SK-N-MC (cell line): ENCODE data around the gene RANBP3.

Source experiments
- EZH2 ChIP-seq: fragments of 200-600 bp; sonication (generic); IDR thresholded peaks from one replicate; pipeline ENCODE4 v1.6.1; 2017; ENCODE audit warnings: antibody characterized with exemption
- FOXP2 ChIP-seq: optimal IDR thresholded peaks from 2 replicates; pipeline ENCODE3; 2011; ENCODE audit warnings: mild to moderate bottlenecking, moderate library complexity; ENCODE audit not compliant: insufficient read depth; ENCODE audit errors: extremely low read length, control extremely low read depth
- POLR2AphosphoS5 ChIP-seq: IDR thresholded peaks from 2 replicates; pipeline ENCODE4 v1.6.1; 2012; ENCODE audit warnings: mild to moderate bottlenecking, low read depth, low read length, borderline replicate concordance

DNA sequence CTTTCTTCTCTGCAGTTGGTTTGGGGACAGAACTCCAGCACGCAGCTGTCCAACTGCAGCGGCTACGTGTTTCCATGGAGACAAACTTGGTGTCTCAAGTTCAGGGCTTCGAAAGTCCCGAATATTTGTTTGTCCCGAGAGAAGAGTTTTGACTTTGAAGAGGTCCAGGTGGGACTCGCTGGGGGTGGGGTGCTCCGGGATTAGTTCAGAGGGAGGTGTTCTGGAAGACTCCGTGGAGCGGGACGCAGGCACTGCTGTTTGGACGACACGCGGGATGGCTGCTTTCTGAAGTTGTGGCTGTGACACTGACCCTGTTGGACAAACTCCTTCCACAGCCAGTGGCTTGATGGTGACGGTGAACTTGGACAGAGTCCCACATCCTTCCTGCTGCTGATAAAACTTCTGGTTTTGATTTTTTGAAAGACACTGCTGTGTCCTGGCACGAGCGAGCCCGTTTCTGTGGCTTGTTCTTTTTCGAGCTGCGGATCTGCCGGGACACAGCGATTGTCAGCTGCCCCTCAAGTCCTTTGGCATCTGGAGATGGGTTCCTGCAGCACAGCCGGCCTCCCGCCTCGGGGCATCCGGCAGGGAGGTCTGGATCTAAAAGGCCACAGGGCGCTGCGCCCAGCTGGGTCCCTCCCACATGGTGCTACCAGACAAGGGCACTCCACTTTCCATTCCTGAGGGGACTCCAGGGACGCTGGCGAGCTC is 15.9 kb upstream of the RANBP3 start:
- no peak for TF ChIP-seq EZH2
- no peak for TF ChIP-seq POLR2AphosphoS5
- no peak for TF ChIP-seq FOXP2
